ENCODE data around the gene CHRNA3. TPM values are rescaled to one million over a fixed set of nuclear protein-coding genes. Genes with fewer than 3 reads are reported as not detected.

CHRNA3 gene
- total RNA-seq, 1 experiment from 2014 or later: not detected

DNA sequence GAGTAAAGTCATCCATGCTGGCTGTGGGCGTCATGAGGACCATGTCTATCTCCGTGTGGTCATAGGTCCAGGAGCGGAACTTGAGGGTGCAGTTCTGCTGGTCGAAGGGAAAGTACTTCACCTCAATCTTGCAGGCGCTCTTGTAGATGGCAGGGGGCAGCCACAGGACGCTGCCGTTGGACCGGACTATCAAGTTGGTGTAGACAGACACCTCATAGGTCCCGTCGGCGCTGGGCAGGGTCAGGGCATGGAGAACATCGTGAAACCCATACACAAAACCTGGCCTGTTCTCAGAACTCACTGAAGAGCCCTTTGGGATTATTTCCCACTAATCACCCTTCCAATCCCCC is 8.9 kb upstream of the CHRNA3 start:
- CTCF ChIA-PET: interaction anchor here (1.7 kb wide), 1 partner anchor 9 kb away, joined by 3 read pairs; no protein-coding TSS in a partner anchor
- DNase-seq (ENCODE audit: low read depth, low spot score) (no peak), ATAC-seq (no peak)
- Histone ChIP-seq H3K79me2 (ENCODE audit: insufficient read depth, low read length) (no peaks in the 10 kb centered on the region), H3K36me3 (ENCODE audit: control insufficient read depth in 1 of 2, insufficient read depth in 2 of 2, low read length in 2 of 2) (no peaks in the 10 kb centered on the region), H4K20me1 (ENCODE audit: insufficient read depth) (no peaks in the 10 kb centered on the region), H3K27ac (ENCODE audit: low read depth, low read length) (no peak overlapping the region), H3K4me3 (replicated peaks in 1 of 2; ENCODE audit: low read depth in 1 of 2, low read length in 2 of 2) (no peak overlapping the region), H3K4me2 (ENCODE audit: low read length) (no peak overlapping the region), H2AFZ (ENCODE audit: low read depth, low read length, poor library complexity, severe bottlenecking) (no peak overlapping the region), H3K27me3 (ENCODE audit: insufficient read depth, low read length) (no peaks in the 10 kb centered on the region), H3K4me1 (ENCODE audit: control insufficient read depth in 1 of 2, insufficient read depth in 2 of 2, low read length in 2 of 2) (no peaks in the 10 kb centered on the region), H3K9me2 (ENCODE audit: insufficient read depth) (no peaks in the 10 kb centered on the region), H3K9ac (ENCODE audit: low read length) (no peak overlapping the region), H3K9me3 (ENCODE audit: control insufficient read depth in 1 of 2, insufficient read depth in 1 of 2, low read depth in 1 of 2, low read length in 2 of 2) (peaks cover 6 to 9% of the 10 kb centered on the region in 2 experiments; a peak in 1 of 4 replicates)
- BruUV-seq (replicated peaks): no TSS peak
- no peak for TF ChIP-seq SP1 (IDR thresholded peaks at IDR 0.05; ENCODE audit: low read depth)
- no peak for TF ChIP-seq RAD21 (IDR thresholded peaks at IDR 0.05; ENCODE audit: low read depth)
- no peak for TF ChIP-seq EGR1 (IDR thresholded peaks at IDR 0.05; ENCODE audit: low read depth)
- TF ChIP-seq TCF7L2 (IDR thresholded peaks at IDR 0.05; ENCODE audit: borderline replicate concordance, extremely low read depth, insufficient read depth, insufficient read length): no peak
- TF ChIP-seq FOSL1 (IDR thresholded peaks at IDR 0.05; ENCODE audit: low read depth): no peak
- TF ChIP-seq, protein P1, sequence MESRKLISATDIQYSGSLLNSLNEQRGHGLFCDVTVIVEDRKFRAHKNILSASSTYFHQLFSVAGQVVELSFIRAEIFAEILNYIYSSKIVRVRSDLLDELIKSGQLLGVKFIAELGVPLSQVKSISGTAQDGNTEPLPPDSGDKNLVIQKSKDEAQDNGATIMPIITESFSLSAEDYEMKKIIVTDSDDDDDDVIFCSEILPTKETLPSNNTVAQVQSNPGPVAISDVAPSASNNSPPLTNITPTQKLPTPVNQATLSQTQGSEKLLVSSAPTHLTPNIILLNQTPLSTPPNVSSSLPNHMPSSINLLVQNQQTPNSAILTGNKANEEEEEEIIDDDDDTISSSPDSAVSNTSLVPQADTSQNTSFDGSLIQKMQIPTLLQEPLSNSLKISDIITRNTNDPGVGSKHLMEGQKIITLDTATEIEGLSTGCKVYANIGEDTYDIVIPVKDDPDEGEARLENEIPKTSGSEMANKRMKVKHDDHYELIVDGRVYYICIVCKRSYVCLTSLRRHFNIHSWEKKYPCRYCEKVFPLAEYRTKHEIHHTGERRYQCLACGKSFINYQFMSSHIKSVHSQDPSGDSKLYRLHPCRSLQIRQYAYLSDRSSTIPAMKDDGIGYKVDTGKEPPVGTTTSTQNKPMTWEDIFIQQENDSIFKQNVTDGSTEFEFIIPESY (IDR thresholded peaks at IDR 0.05; ENCODE audit: extremely low read depth, insufficient replicate concordance, low read length): no peak
- no peak for TF ChIP-seq ELF1 (IDR thresholded peaks at IDR 0.05; ENCODE audit: borderline replicate concordance, low read depth)
- no peak for TF ChIP-seq CEBPB (IDR thresholded peaks at IDR 0.05; ENCODE audit: low read depth)
- TF ChIP-seq SRF (IDR thresholded peaks at IDR 0.05; ENCODE audit: low read depth): no peak
- no peak for TF ChIP-seq POLR2A (IDR thresholded peaks at IDR 0.05; ENCODE audit: borderline replicate concordance, extremely low read depth, insufficient read depth, insufficient read length)
- TF ChIP-seq ZFX (IDR thresholded peaks at IDR 0.05): no peak
- POLR2A ChIA-PET: no interaction called here
- intact Hi-C loops (cut with micrococcal nuclease): no loop called here
- RAD21 ChIA-PET (ENCODE audit: low non-redundant PET in 1 of 2, low total read pairs in 2 of 2, uncharacterized antibody in 2 of 2, unreplicated experiment in 2 of 2): no interaction called here

All from HCT116 (cell line).